GM12878 (cell line): ENCODE measurements around the gene KRTAP12-4. TPM values are rescaled to one million over a fixed set of nuclear protein-coding genes. Genes with fewer than 3 reads are reported as not detected.
"Not testable (repeated sequence)": the region's sequence is repeated elsewhere in the genome, so short reads cannot be mapped to it uniquely, and the experiment has no call there.

ENCODE experiments used
- ATAC-seq: fragments of 200-7000 bp; cut with Tn5 transposase; 3 replicates; pipeline ENCODE4 v1.9.1; 2020; ENCODE audit warnings: mild to moderate bottlenecking, moderate library complexity
- BruUV-seq: library from RNA; stranded (reverse); fragments of 400-500 nt; replicated peaks from 2 replicates; lab custom pipeline; 2021; lab: Mats Ljungman, UMichigan
- CTCF ChIA-PET: fragments of 300-600 bp; sonication (Branson Sonifier 250); formaldehyde crosslinking; extraction: SDS; loops from one replicate; lab custom pipeline; 2021; ENCODE audit warnings: inconsistent platforms; lab: Yijun Ruan, JAX
- POLR2A ChIA-PET: fragments of 350-600 bp; formaldehyde crosslinking; extraction: SDS; loops from one replicate; lab custom pipeline; 2021; ENCODE audit warnings: inconsistent platforms; lab: Charles Lee
- RAD21 ChIA-PET: fragments of 300-600 bp; sonication (Branson Sonifier 250); formaldehyde crosslinking; loops from one replicate; lab custom pipeline; 2023; ENCODE audit warnings: antibody characterized with exemption; ENCODE audit not compliant: unreplicated experiment; lab: Charles Lee
- SMC1A ChIA-PET: fragments of 300-600 bp; sonication (Branson Sonifier 250); formaldehyde crosslinking; loops from one replicate; lab custom pipeline; 2023; ENCODE audit not compliant: unreplicated experiment, uncharacterized antibody; lab: Charles Lee
- DNase-seq: peaks from one replicate; pipeline ENCODE4 v3.0.0-alpha.2; 2011; ENCODE audit warnings: low read depth, low spot score
- FAIRE-seq: peaks from 3 replicates; lab custom pipeline; 2011; peaks lifted over from hg19 to GRCh38; lab: Jason Lieb, UNC
- H2AFZ ChIP-seq: 2 replicates; pipeline ENCODE4 v1.6.0; 2011; ENCODE audit warnings: low read depth, low read length, control low read depth; ENCODE audit not compliant: control insufficient read depth
- H3K27ac ChIP-seq: 2 replicates; pipeline ENCODE4 v1.5.1; 2011; ENCODE audit warnings: control low read depth; ENCODE audit not compliant: control insufficient read depth, insufficient read depth
- H3K27me3 ChIP-seq, 2 experiments: replicated peaks in 1 of 2; 2 replicates each; pipeline versions ENCODE4 v1.6.0 to v1.6.1; 2011; ENCODE audit warnings: low read length in 1 of 2; ENCODE audit not compliant: control insufficient read depth in 2 of 2, insufficient read depth in 2 of 2
- H3K36me3 ChIP-seq, 2 experiments: 2 replicates each; pipeline ENCODE4 v1.5.1; 2011; ENCODE audit warnings: low read length in 1 of 2; ENCODE audit not compliant: control insufficient read depth in 2 of 2, insufficient read depth in 2 of 2
- H3K4me1 ChIP-seq: 2 replicates; pipeline ENCODE4 v1.6.1; 2011; ENCODE audit warnings: mild to moderate bottlenecking, low read length, moderate library complexity, mixed read lengths; ENCODE audit not compliant: control insufficient read depth, insufficient read depth
- H3K4me2 ChIP-seq: 2 replicates; pipeline ENCODE4 v1.6.0; 2011; ENCODE audit warnings: control low read depth; ENCODE audit not compliant: control insufficient read depth, insufficient read depth
- H3K4me3 ChIP-seq: fragments of 200-600 bp; sonication (generic); 2 replicates; pipeline ENCODE4 v1.5.1; 2016
- H3K79me2 ChIP-seq: 2 replicates; pipeline ENCODE4 v1.6.0; 2011; ENCODE audit warnings: low read length; ENCODE audit not compliant: control insufficient read depth, insufficient read depth
- H3K9ac ChIP-seq: 2 replicates; pipeline ENCODE4 v1.8.0; 2011; ENCODE audit warnings: low read length, control low read depth, mixed read lengths; ENCODE audit not compliant: control insufficient read depth, insufficient read depth
- H3K9me3 ChIP-seq: replicated peaks from 3 replicates; pipeline ENCODE4 v1.5.1; 2011; ENCODE audit warnings: mild to moderate bottlenecking, low read length; ENCODE audit not compliant: control insufficient read depth, insufficient read depth
- H4K20me1 ChIP-seq: 2 replicates; pipeline ENCODE4 v1.6.0; 2011; ENCODE audit not compliant: control insufficient read depth, insufficient read depth
- WGBS: methylation state at CpG from one replicate; pipeline ENCODE4 v1.1.6; 2016; ENCODE audit warnings: low lambda C conversion rate; ENCODE audit not compliant: insufficient replicate concordance, insufficient coverage; ENCODE audit errors: missing lambda C conversion rate; 5-methylcytosine and 5-hydroxymethylcytosine counted together
- in situ Hi-C: fragments of 300-500 bp; cut with MboI; formaldehyde crosslinking; loops from 9 replicates; pipeline ENCODE4 v1.14.3; 2018; ENCODE audit warnings: mixed read lengths
- intact Hi-C: fragments of 100-400 bp; cut with micrococcal nuclease; formaldehyde crosslinking; loops from one replicate; pipeline ENCODE4 v1.14.2; 2022; ENCODE audit not compliant: unreplicated experiment
- polyA plus RNA-seq, 11 experiments: library from polyadenylated mRNA; depleted of rRNA in 4 of 11; unstranded in 6 of 11; stranded (reverse) in 5 of 11; fragments of >200 nt; fragmentation: Nextera tagmentation in 4 of 11; fragmentation: Illumina TruSeq in 1 of 11; extraction: Ambion mirVana in 4 of 11; extraction: Trizol in 1 of 11; gene quantifications; 1 replicate in 1 of 11; 2 replicates in 10 of 11; pipeline versions ENCODE4 v1.2.1 to v1.2.3, GENCODE V29; 2011 to 2016; ENCODE audit warnings: inconsistent platforms in 2 of 11, missing spikeins in 2 of 11, low read depth in 1 of 11
- total RNA-seq, 4 experiments: library from RNA; depleted of rRNA in 3 of 4; stranded (reverse); fragments of >200 nt in 3 of 4; fragmentation: Illumina TruSeq in 1 of 4; extraction: Trizol in 1 of 4; gene quantifications; 2 replicates each; pipeline versions ENCODE4 v1.2.1 to v1.2.3, GENCODE V29; 2013 to 2021

The KRTAP12-4 gene
- total and polyA plus RNA-seq, 10 of the 15 experiments (the other 5 are each of a cell fraction or from before 2014, with no cell fraction given): not detected

GRCh38 chr21:44627831-44628233 lies 26.6 kb downstream of the KRTAP12-4 start:
- H3K27me3 ChIP-seq, H3K27ac ChIP-seq, H3K36me3 ChIP-seq, DNase-seq, H3K4me3 ChIP-seq, in situ Hi-C loops, H3K4me1 ChIP-seq, RAD21 ChIA-PET, H3K79me2 ChIP-seq, ATAC-seq, SMC1A ChIA-PET, BruUV-seq, H4K20me1 ChIP-seq, FAIRE-seq, H3K4me2 ChIP-seq, H3K9ac ChIP-seq, H2AFZ ChIP-seq, POLR2A ChIA-PET, H3K9me3 ChIP-seq, intact Hi-C loops, CTCF ChIA-PET: not testable (repeated sequence)
- WGBS: 33% methylated on average over 14 of the region's 15 CpGs

- H2AFZ ChIP-seq, ATAC-seq, BruUV-seq, H3K4me2 ChIP-seq, H3K9ac ChIP-seq, intact Hi-C loops, RAD21 ChIA-PET, H3K79me2 ChIP-seq, H3K4me1 ChIP-seq, FAIRE-seq, H3K27ac ChIP-seq, CTCF ChIA-PET, DNase-seq, SMC1A ChIA-PET, H3K4me3 ChIP-seq, in situ Hi-C loops, H4K20me1 ChIP-seq, POLR2A ChIA-PET, H3K36me3 ChIP-seq, H3K9me3 ChIP-seq, H3K27me3 ChIP-seq: not testable (repeated sequence)
- 68% methylated on average over 20 of the region's 20 CpGs for WGBS
Observed at GRCh38 chr21:44627181-44627822, 27.2 kb downstream of the KRTAP12-4 start.
